Endothelial cell of umbilical vein (primary cell): Measurements from ENCODE around the gene TARBP1. TPM values are rescaled to one million over a fixed set of nuclear protein-coding genes. Genes with fewer than 3 reads are reported as not detected.

Experiments used
- BruUV-seq: library from RNA; stranded (reverse); fragments of 400-500 nt; replicated peaks from 2 replicates; lab custom pipeline; 2021; lab: Mats Ljungman, UMichigan
- CTCF ChIA-PET: fragments of 300-600, 350-600 bp; sonication (Branson Sonifier 250); formaldehyde crosslinking; loops from one replicate; lab custom pipeline; 2021; ENCODE audit warnings: antibody characterized with exemption, inconsistent platforms; lab: Charles Lee
- POLR2A ChIA-PET: fragments of 300-600, 350-600 bp; sonication (Branson Sonifier 250); formaldehyde crosslinking; loops from one replicate; lab custom pipeline; 2021; ENCODE audit warnings: antibody characterized with exemption, inconsistent platforms; lab: Charles Lee
- DNase-seq: peaks from one replicate; pipeline ENCODE4 v3.0.0-alpha.2; 2011; ENCODE audit warnings: low read depth, low spot score
- FAIRE-seq: peaks from 2 replicates; lab custom pipeline; 2011; peaks lifted over from hg19 to GRCh38; lab: Jason Lieb, UNC
- H2AFZ ChIP-seq: 2 replicates; pipeline ENCODE4 v1.6.0; 2012; ENCODE audit warnings: low read depth, low read length, control low read depth, inconsistent platforms
- H3K27ac ChIP-seq: 2 replicates; pipeline ENCODE4 v1.5.1; 2011; ENCODE audit warnings: low read depth, mild to moderate bottlenecking, control low read depth, low read length, moderate library complexity; ENCODE audit not compliant: insufficient read depth
- H3K27me3 ChIP-seq, 2 experiments: 2 replicates each; pipeline versions ENCODE4 v1.6.0 to v1.6.1; 2011; ENCODE audit warnings: low read length in 2 of 2, mixed read lengths in 1 of 2; ENCODE audit not compliant: control insufficient read depth in 2 of 2, insufficient read depth in 2 of 2
- H3K36me3 ChIP-seq, 2 experiments: 2 replicates in 1 of 2; 3 replicates in 1 of 2; pipeline ENCODE4 v1.5.1; 2011; ENCODE audit warnings: low read length in 2 of 2, mild to moderate bottlenecking in 1 of 2, moderate library complexity in 1 of 2; ENCODE audit not compliant: control insufficient read depth in 2 of 2, insufficient read depth in 2 of 2; ENCODE audit errors: extremely low read depth in 1 of 2
- H3K4me1 ChIP-seq: 3 replicates; pipeline ENCODE4 v1.5.1; 2011; ENCODE audit warnings: mild to moderate bottlenecking, low read length; ENCODE audit not compliant: control insufficient read depth, insufficient read depth; ENCODE audit errors: extremely low read depth
- H3K4me2 ChIP-seq: 2 replicates; pipeline ENCODE4 v1.6.1; 2011; ENCODE audit warnings: low read length, control low read depth, mixed read lengths; ENCODE audit not compliant: insufficient read depth
- H3K4me3 ChIP-seq, 3 experiments: fragments of 200-600 bp in 1 of 3; sonication (generic), shearing (Covaris generic) in 1 of 3; replicated peaks in 1 of 3; 2 replicates each; pipeline ENCODE4 v1.5.1; 2011 to 2016; ENCODE audit warnings: control low read depth in 3 of 3, low read length in 3 of 3, mild to moderate bottlenecking in 2 of 3, inconsistent platforms in 1 of 3, low read depth in 1 of 3, moderate library complexity in 1 of 3; ENCODE audit not compliant: insufficient read depth in 1 of 3
- H3K79me2 ChIP-seq: 2 replicates; pipeline ENCODE4 v1.6.0; 2012; ENCODE audit warnings: low read length, inconsistent platforms; ENCODE audit not compliant: control insufficient read depth, insufficient read depth
- H3K9ac ChIP-seq: replicated peaks from 2 replicates; pipeline ENCODE3; 2011; ENCODE audit warnings: low read length, control low read depth; ENCODE audit not compliant: insufficient read depth; ENCODE audit errors: extremely low read depth
- H3K9me1 ChIP-seq: replicated peaks from 3 replicates; pipeline ENCODE4 v1.6.0; 2011; ENCODE audit warnings: mild to moderate bottlenecking, low read length; ENCODE audit not compliant: control insufficient read depth, insufficient read depth; ENCODE audit errors: extremely low read depth
- H3K9me3 ChIP-seq: replicated peaks from 2 replicates; pipeline ENCODE4 v1.5.1; 2012; ENCODE audit warnings: low read length, inconsistent platforms; ENCODE audit not compliant: control insufficient read depth, insufficient read depth
- H4K20me1 ChIP-seq: replicated peaks from 2 replicates; pipeline ENCODE3; 2011; ENCODE audit warnings: mild to moderate bottlenecking, low read length; ENCODE audit not compliant: control insufficient read depth, insufficient read depth; ENCODE audit errors: extremely low read depth
- EZH2 ChIP-seq: IDR thresholded peaks from 2 replicates; pipeline ENCODE4 v1.6.1; 2012; ENCODE audit warnings: borderline replicate concordance, low read depth, mild to moderate bottlenecking, moderate library complexity, low read length, inconsistent platforms; ENCODE audit not compliant: severe bottlenecking
- FOS ChIP-seq: IDR thresholded peaks from 2 replicates; pipeline ENCODE4 v1.6.1; 2011; ENCODE audit warnings: mild to moderate bottlenecking, low read length, moderate library complexity, borderline replicate concordance; ENCODE audit not compliant: insufficient read depth
- GATA2 ChIP-seq: IDR thresholded peaks from 2 replicates; pipeline ENCODE4 v1.7.0; 2011; ENCODE audit warnings: low read depth, mild to moderate bottlenecking, moderate library complexity, mixed read lengths, low read length; ENCODE audit not compliant: insufficient read length, insufficient read depth
- JUN ChIP-seq: IDR thresholded peaks from 2 replicates; pipeline ENCODE4 v1.6.1; 2011; ENCODE audit warnings: borderline replicate concordance, low read depth; ENCODE audit not compliant: insufficient read length, insufficient read depth
- MYC ChIP-seq: IDR thresholded peaks from one replicate; pipeline ENCODE4 v1.6.1; 2011; ENCODE audit warnings: mild to moderate bottlenecking, low read depth, low read length
- POLR2A ChIP-seq: IDR thresholded peaks from 2 replicates; pipeline ENCODE4 v1.6.1; 2012; ENCODE audit warnings: low read depth, mild to moderate bottlenecking, control low read depth, low read length
- POLR2AphosphoS5 ChIP-seq: IDR thresholded peaks from 2 replicates; pipeline ENCODE4 v1.6.1; 2012; ENCODE audit warnings: low read depth, mild to moderate bottlenecking, control low read depth, low read length, moderate library complexity; ENCODE audit not compliant: insufficient read depth
- dilution Hi-C: fragments of 300-500 bp; cut with MboI; formaldehyde crosslinking; loops from one replicate; pipeline ENCODE4 v1.15.0; 2019; ENCODE audit warnings: low sequenced_read_pairs; ENCODE audit not compliant: extremely low pct_ligation_motif_present
- intact Hi-C: fragments of 100-400 bp; cut with micrococcal nuclease; formaldehyde crosslinking; loops from one replicate; pipeline ENCODE4 v1.10.0; 2022
- polyA plus RNA-seq, 4 experiments: library from polyadenylated mRNA; depleted of rRNA in 3 of 4; stranded (reverse) in 3 of 4; unstranded in 1 of 4; fragments of >200 nt; gene quantifications; 2 replicates each; pipeline versions ENCODE4 v1.2.1 to v1.2.3, GENCODE V29; 2011 to 2012; ENCODE audit warnings: missing spikeins in 1 of 4
- total RNA-seq: library from RNA; stranded (reverse); gene quantifications from 2 replicates; pipeline ENCODE4 v1.2.3, GENCODE V29; 2021
- TF ChIP-seq, protein P1 (sequence below): IDR thresholded peaks from 2 replicates; pipeline ENCODE4 v1.6.1; 2011; ENCODE audit not compliant: insufficient read depth, insufficient read length
- TF ChIP-seq, protein P2 (sequence below), 2 donors: IDR thresholded peaks; 1 replicate in 1 of 2; 2 replicates in 1 of 2; pipeline ENCODE4 v1.5.1; 2011; ENCODE audit warnings: low read length in 2 of 2, mild to moderate bottlenecking in 2 of 2, moderate library complexity in 2 of 2, control low read depth in 1 of 2, inconsistent platforms in 1 of 2, low read depth in 1 of 2; ENCODE audit not compliant: insufficient read depth in 1 of 2; ENCODE audit errors: extremely low read depth in 1 of 2

Gene TARBP1
- total and polyA plus RNA-seq, 2 donors (not counting 3 experiments of a cell fraction or from before 2014, with no cell fraction given): 17.3 to 23.4 TPM

DNA sequence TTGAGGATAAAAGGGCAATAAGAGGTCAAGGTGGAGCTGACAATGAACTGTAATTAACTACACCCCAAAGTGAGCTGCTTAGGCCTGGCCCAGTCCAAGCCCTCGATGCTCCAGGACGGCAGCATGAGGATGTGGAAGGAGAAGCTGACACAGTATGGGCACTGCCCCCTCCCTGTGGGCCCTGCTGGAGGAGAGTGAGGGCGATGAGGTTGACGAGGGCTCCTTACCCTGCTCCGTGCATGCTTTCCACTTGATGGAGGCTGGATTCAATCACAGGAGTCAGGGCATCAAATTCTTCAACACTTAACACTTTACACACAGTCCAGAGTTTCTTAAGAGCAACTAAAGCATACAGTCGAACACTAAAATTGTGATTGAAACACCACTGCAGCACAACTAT is 73.3 kb downstream of the TARBP1 start:
- ChIA-PET CTCF (interaction anchor here (1.2 kb wide), 1 partner anchor 10 kb away, joined by 3 read pairs; no protein-coding TSS in a partner anchor), POLR2A (no interaction called here)
- dilution Hi-C loops: no loop called here
- FAIRE-seq: no peak
- Histone ChIP-seq H3K9ac (no peak overlapping the region), H3K4me2 (no peak overlapping the region), H4K20me1 (no peaks in the 10 kb centered on the region), H3K4me1 (no peaks in the 10 kb centered on the region), H3K9me1 (no peaks in the 10 kb centered on the region), H2AFZ (no peak overlapping the region), H3K9me3 (no peaks in the 10 kb centered on the region), H3K79me2 (no peaks in the 10 kb centered on the region), H3K27me3 (no peaks in the 10 kb centered on the region), H3K36me3 (peaks cover 0 to 4% of the 10 kb centered on the region in 2 experiments), H3K4me3 (no peak overlapping the region), H3K27ac (no peak overlapping the region)
- no TSS peak for BruUV-seq
- no peak for DNase-seq
- intact Hi-C loops: no loop called here
- TF ChIP-seq POLR2A: no peak
- no peak for TF ChIP-seq FOS
- TF ChIP-seq JUN: no peak
- no peak for TF ChIP-seq MYC

DNA sequence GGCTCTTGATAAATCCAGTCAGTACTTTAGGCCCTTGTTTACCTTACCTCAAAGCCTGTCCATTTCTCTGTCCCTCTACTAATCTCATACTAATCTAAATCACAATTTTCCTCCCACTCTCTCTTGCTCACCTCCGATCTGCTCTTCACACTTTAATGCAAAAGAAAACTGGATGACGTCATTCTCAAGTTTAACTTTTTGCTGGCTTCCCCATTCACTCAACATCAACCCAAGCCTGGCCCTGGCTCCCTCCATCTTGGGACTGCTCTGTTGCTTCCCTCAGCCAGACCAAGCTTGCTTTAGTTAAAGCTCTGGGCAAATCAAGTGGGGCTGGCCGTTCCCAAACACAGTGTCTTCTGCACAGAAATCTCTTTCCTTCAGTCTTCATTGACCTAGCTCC is 76.0 kb downstream of the TARBP1 start:
- dilution Hi-C loops: no loop called here
- Histone ChIP-seq H3K36me3 (peaks cover 0 to 4% of the 10 kb centered on the region in 2 experiments), H4K20me1 (no peaks in the 10 kb centered on the region), H3K79me2 (no peaks in the 10 kb centered on the region), H3K4me3 (no peak overlapping the region), H3K27me3 (no peaks in the 10 kb centered on the region), H3K27ac (no peak overlapping the region), H3K4me1 (no peaks in the 10 kb centered on the region), H2AFZ (no peak overlapping the region), H3K9me3 (no peaks in the 10 kb centered on the region), H3K9ac (no peak overlapping the region), H3K4me2 (no peak overlapping the region), H3K9me1 (no peaks in the 10 kb centered on the region)
- intact Hi-C loops: no loop called here
- no TSS peak for BruUV-seq
- DNase-seq (no peak), FAIRE-seq (no peak)
- no peak for TF ChIP-seq GATA2
- no peak for TF ChIP-seq FOS
- TF ChIP-seq, protein P1, sequence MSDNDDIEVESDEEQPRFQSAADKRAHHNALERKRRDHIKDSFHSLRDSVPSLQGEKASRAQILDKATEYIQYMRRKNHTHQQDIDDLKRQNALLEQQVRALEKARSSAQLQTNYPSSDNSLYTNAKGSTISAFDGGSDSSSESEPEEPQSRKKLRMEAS: no peak
- TF ChIP-seq, protein P2, sequence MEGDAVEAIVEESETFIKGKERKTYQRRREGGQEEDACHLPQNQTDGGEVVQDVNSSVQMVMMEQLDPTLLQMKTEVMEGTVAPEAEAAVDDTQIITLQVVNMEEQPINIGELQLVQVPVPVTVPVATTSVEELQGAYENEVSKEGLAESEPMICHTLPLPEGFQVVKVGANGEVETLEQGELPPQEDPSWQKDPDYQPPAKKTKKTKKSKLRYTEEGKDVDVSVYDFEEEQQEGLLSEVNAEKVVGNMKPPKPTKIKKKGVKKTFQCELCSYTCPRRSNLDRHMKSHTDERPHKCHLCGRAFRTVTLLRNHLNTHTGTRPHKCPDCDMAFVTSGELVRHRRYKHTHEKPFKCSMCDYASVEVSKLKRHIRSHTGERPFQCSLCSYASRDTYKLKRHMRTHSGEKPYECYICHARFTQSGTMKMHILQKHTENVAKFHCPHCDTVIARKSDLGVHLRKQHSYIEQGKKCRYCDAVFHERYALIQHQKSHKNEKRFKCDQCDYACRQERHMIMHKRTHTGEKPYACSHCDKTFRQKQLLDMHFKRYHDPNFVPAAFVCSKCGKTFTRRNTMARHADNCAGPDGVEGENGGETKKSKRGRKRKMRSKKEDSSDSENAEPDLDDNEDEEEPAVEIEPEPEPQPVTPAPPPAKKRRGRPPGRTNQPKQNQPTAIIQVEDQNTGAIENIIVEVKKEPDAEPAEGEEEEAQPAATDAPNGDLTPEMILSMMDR (IDR thresholded peaks at IDR 0.05; ENCODE audit: extremely low read depth in 1 of 2, insufficient read depth in 1 of 2, low read depth in 1 of 2, low read length in 2 of 2): no peak
- no peak for TF ChIP-seq JUN
- TF ChIP-seq MYC: no peak
- TF ChIP-seq EZH2: no peak
- no peak for TF ChIP-seq POLR2A
- TF ChIP-seq POLR2AphosphoS5: no peak
- ChIA-PET CTCF (no interaction called here), POLR2A (no interaction called here)
